Omental fat pad (tissue), 4 donors: ENCODE data around the gene ATP2B1. TPM values are rescaled to one million over a fixed set of nuclear protein-coding genes. Genes with fewer than 3 reads are reported as not detected.
"Not testable (repeated sequence)": the region's sequence is repeated elsewhere in the genome, so short reads cannot be mapped to it uniquely, and the experiment has no call there.

Experiments used
- ATAC-seq: fragments of 150-250 bp; one replicate; pipeline ENCODE4 v1.9.1; 2016; ENCODE audit warnings: mild to moderate bottlenecking, moderate library complexity; ENCODE audit not compliant: low FRiP score
- DNase-seq: peaks from one replicate; pipeline ENCODE4 v3.0.0-alpha.2; 2019; ENCODE audit warnings: low spot score
- CTCF ChIP-seq, 3 donors: fragments of 450-650 bp; IDR thresholded peaks; one replicate each; pipeline ENCODE4 v1.5.1; 2016 to 2017; ENCODE audit warnings: antibody characterized with exemption in 3 of 3, mild to moderate bottlenecking in 3 of 3, moderate library complexity in 2 of 3
- total RNA-seq, 4 donors: library from RNA; depleted of rRNA; stranded (reverse); fragments of >200 nt; gene quantifications; one replicate each; pipeline ENCODE4 v1.1.0, GENCODE V29; 2016

Gene ATP2B1
- 100 to 1,000 TPM in 1 of 4 donors, 10 to 100 TPM in 3; 29.5 to 116 (median 68.4) TPM for total RNA-seq

GRCh38 chr12:89708565-89709156 is at the start of gene ATP2B1:
ATP2B1 (minus strand) TSS chr12:89708838; CDS start chr12:89655886, 52,952 bp downstream.
- peak; percentile 68 for ATAC-seq
- no peak for TF ChIP-seq CTCF (IDR thresholded peaks at IDR 0.05)
- DNase-seq = peak; percentile 43

- not testable (repeated sequence) for DNase-seq, ATAC-seq
These were observed 49.3 kb upstream of the ATP2B1 start for GRCh38 chr12:89757987-89758386.

- no peak for TF ChIP-seq CTCF (IDR thresholded peaks at IDR 0.05)
- ATAC-seq = peak; percentile 95
- DNase-seq = no peak
These were observed 48.2 kb upstream of the ATP2B1 start for GRCh38 chr12:89756585-89757398.

GRCh38 chr12:89756194-89756584 is 47.6 kb upstream of the ATP2B1 start:
- TF ChIP-seq CTCF (IDR thresholded peaks at IDR 0.05) = no peak
- ATAC-seq (no peak), DNase-seq (no peak)

GRCh38 chr12:89753997-89754396 is 45.4 kb upstream of the ATP2B1 start:
- no peak for TF ChIP-seq CTCF (IDR thresholded peaks at IDR 0.05)
- no peak for ATAC-seq
- DNase-seq = no peak

GRCh38 chr12:89752341-89752740 is 43.7 kb upstream of the ATP2B1 start:
- DNase-seq (no peak), ATAC-seq (no peak)
- no peak for TF ChIP-seq CTCF (IDR thresholded peaks at IDR 0.05)

- DNase-seq = no peak
- no peak for TF ChIP-seq CTCF (IDR thresholded peaks at IDR 0.05)
- ATAC-seq = peak; percentile 70
These were observed 42.0 kb upstream of the ATP2B1 start for GRCh38 chr12:89750389-89751351.
